Measurements from ENCODE around the gene FDX1. TPM values are rescaled to one million over a fixed set of nuclear protein-coding genes. Genes with fewer than 3 reads are reported as not detected.

Gene FDX1
- total RNA-seq, 1 donor from 2014 or later = 11.8 TPM

GRCh38 chr11:110507328-110507727, 77.6 kb downstream of the FDX1 start:
- DNase-seq (ENCODE audit: low read depth) = no peak

- peak; percentile 14 for DNase-seq (ENCODE audit: low read depth)
Observed at GRCh38 chr11:110508786-110509185, 79.0 kb downstream of the FDX1 start.

GRCh38 chr11:110509472-110509871, 79.7 kb downstream of the FDX1 start:
- DNase-seq (ENCODE audit: low read depth) = no peak

- DNase-seq (ENCODE audit: low read depth) = no peak
Observed at GRCh38 chr11:110512026-110512425, 82.3 kb downstream of the FDX1 start.

GRCh38 chr11:110513259-110513801, 83.6 kb downstream of the FDX1 start:
- DNase-seq (ENCODE audit: low read depth) = no peak

GRCh38 chr11:110513846-110514437, 84.2 kb downstream of the FDX1 start:
- no peak for DNase-seq (ENCODE audit: low read depth)

Other genes starting within 250 kb of the FDX1 start
- gene RDX, start 133.3 kb upstream of the FDX1 start, total RNA-seq = 76.2 and 79.4 TPM in 2 replicates

All from myocyte (in vitro differentiated cells).